Measurements from ENCODE around the gene VASH1. TPM values are rescaled to one million over a fixed set of nuclear protein-coding genes. Genes with fewer than 3 reads are reported as not detected.

VASH1 gene
- total RNA-seq, 1 donor from 2014 or later: 26.0 TPM

DNA sequence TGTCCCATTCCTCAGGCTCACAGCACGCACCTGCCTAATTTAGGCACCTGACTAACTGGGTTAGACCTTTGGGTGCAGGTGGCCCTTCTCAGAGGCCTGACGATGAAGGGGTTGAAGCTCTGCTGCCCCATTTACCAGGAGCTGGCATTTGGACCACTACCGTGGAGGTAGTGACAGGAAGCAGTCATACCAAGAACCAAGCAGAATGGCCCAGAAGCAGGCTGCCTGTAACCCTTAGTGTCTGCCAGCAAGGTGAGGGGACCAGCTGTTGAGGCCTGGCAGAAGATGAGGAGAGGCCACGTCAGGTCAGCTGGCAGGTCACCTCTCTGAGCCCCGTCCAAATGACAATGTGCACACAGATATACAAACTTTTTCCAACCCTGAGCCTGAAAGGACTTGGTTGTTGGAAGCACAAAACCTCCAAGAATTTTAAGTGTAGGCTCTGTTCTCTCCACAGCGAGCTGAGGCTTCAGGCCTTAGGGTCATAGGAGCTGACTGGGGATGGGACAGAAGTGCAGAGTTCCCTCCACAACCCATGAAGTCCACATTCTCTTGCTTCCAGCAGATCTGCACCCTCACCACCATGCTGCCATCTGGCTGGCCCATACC is 23.1 kb downstream of the VASH1 start:
- no peaks in the 10 kb centered on the region for H3K9me3 Mint-ChIP-seq (ENCODE audit: low read depth)
- H3K27me3 Mint-ChIP-seq (ENCODE audit: low read depth): no peaks in the 10 kb centered on the region
- H3K27ac Mint-ChIP-seq (ENCODE audit: unreplicated experiment): no peak overlapping the region
- DNase-seq (ENCODE audit: low spot score): no peak
- H3K4me1 Mint-ChIP-seq (ENCODE audit: low read depth): peaks cover 34% of the 10 kb centered on the region
- H3K4me3 Mint-ChIP-seq (ENCODE audit: unreplicated experiment): no peak overlapping the region
- peaks cover 9% of the 10 kb centered on the region for H3K36me3 Mint-ChIP-seq (ENCODE audit: low read depth)
- TF ChIP-seq, protein P1, sequence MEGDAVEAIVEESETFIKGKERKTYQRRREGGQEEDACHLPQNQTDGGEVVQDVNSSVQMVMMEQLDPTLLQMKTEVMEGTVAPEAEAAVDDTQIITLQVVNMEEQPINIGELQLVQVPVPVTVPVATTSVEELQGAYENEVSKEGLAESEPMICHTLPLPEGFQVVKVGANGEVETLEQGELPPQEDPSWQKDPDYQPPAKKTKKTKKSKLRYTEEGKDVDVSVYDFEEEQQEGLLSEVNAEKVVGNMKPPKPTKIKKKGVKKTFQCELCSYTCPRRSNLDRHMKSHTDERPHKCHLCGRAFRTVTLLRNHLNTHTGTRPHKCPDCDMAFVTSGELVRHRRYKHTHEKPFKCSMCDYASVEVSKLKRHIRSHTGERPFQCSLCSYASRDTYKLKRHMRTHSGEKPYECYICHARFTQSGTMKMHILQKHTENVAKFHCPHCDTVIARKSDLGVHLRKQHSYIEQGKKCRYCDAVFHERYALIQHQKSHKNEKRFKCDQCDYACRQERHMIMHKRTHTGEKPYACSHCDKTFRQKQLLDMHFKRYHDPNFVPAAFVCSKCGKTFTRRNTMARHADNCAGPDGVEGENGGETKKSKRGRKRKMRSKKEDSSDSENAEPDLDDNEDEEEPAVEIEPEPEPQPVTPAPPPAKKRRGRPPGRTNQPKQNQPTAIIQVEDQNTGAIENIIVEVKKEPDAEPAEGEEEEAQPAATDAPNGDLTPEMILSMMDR (IDR thresholded peaks at IDR 0.05): no peak

DNA sequence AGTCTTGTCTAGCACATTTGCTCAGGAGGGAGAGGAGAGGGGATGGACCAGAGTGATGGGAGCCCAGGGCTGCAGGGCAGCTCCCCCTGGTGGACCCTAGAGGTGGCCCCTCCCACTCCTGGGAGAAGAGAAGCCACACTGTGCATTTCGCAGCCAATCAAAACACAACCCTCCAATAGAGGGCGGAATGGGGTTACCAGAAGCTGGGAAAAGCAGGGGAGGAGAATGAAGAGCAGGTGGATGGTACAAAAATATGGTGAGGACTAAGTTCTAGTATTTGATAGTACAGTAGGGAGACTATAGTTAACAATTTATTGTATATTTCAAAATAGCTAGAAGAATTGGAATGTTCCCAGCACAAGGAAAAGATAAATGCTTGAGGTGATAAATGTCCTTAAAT is 23.6 kb downstream of the VASH1 start:
- TF ChIP-seq, protein P1 (IDR thresholded peaks at IDR 0.05): peak; percentile 87
- Mint-ChIP-seq H3K36me3 (ENCODE audit: low read depth) (peaks cover 9% of the 10 kb centered on the region), H3K27me3 (ENCODE audit: low read depth) (no peaks in the 10 kb centered on the region), H3K27ac (ENCODE audit: unreplicated experiment) (peak overlapping the region; percentile 19), H3K4me3 (ENCODE audit: unreplicated experiment) (no peak overlapping the region), H3K9me3 (ENCODE audit: low read depth) (no peaks in the 10 kb centered on the region), H3K4me1 (ENCODE audit: low read depth) (peaks cover 34% of the 10 kb centered on the region)
- no peak for DNase-seq (ENCODE audit: low spot score)

DNA sequence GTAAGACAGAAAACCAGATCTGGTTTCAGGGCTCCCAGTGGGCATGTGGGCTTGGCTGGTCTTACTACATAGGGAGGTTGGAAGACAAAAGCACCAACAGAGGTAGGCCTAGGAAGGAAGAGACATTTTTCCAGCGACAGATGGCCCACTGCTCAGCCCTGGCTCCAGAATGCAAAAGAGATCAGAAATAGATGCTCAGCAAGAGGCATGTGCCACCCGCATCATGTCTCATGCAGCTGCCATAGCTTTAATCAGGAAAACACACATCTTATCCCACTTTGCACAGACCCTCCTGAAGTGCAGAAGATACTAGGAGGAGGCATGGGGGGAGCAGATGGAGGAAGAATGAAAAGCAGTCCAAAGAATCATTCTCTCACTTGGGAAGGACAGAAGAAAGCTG is 25.3 kb downstream of the VASH1 start:
- Mint-ChIP-seq H3K9me3 (ENCODE audit: low read depth) (peaks cover under 1% of the 10 kb centered on the region), H3K36me3 (ENCODE audit: low read depth) (peaks cover 17% of the 10 kb centered on the region), H3K4me1 (ENCODE audit: low read depth) (peaks cover 23% of the 10 kb centered on the region), H3K4me3 (ENCODE audit: unreplicated experiment) (no peak overlapping the region), H3K27me3 (ENCODE audit: low read depth) (no peaks in the 10 kb centered on the region), H3K27ac (ENCODE audit: unreplicated experiment) (no peak overlapping the region)
- no peak for DNase-seq (ENCODE audit: low spot score)
- TF ChIP-seq, protein P1 (IDR thresholded peaks at IDR 0.05): no peak

DNA sequence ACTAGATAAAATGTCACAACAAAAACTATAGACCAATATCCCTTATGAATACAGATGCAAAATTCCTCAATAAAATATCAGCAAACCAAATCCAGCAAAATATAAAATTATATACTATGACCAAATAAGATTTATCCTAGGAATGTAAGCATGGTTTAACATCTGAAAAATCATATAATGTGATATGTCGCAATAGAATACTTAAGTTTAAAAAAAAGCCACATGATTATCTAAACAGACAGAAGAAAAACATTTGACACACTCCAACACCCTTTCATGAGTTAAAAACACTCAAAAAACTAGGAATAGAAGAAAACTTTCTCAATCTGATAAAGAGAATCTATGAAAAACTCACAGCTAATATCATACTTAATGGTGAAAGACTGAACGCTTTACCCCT is 31.2 kb downstream of the VASH1 start:
- Mint-ChIP-seq H3K27me3 (ENCODE audit: low read depth) (no peaks in the 10 kb centered on the region), H3K4me1 (ENCODE audit: low read depth) (no peaks in the 10 kb centered on the region), H3K27ac (ENCODE audit: unreplicated experiment) (no peak overlapping the region), H3K36me3 (ENCODE audit: low read depth) (peaks cover 29% of the 10 kb centered on the region), H3K4me3 (ENCODE audit: unreplicated experiment) (no peak overlapping the region), H3K9me3 (ENCODE audit: low read depth) (peaks cover 10% of the 10 kb centered on the region)
- no peak for DNase-seq (ENCODE audit: low spot score)
- TF ChIP-seq, protein P1 (IDR thresholded peaks at IDR 0.05): no peak

DNA sequence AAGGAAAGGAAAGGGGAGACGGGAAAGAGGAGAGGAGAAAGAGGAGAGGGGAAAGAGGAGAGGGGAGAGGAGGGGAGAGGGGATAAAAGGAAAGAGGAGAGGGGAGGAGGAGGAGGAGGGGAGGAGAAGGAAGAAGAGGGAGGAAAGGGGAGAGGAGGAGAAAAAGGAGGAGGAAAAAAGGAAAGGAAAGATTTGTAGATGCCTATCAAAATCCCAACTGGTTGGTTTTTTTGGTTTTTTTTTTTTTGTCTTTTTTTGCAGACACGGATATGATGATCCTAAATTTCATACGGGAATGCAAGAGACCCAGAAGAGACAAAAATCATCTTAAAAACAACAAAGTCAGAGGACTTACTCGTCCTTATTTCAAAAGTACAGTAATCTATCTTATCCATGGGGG is 32.1 kb downstream of the VASH1 start:
- Mint-ChIP-seq H3K36me3 (ENCODE audit: low read depth) (peaks cover 31% of the 10 kb centered on the region), H3K9me3 (ENCODE audit: low read depth) (peaks cover 10% of the 10 kb centered on the region), H3K27ac (ENCODE audit: unreplicated experiment) (no peak overlapping the region), H3K4me3 (ENCODE audit: unreplicated experiment) (no peak overlapping the region), H3K4me1 (ENCODE audit: low read depth) (no peaks in the 10 kb centered on the region), H3K27me3 (ENCODE audit: low read depth) (no peaks in the 10 kb centered on the region)
- no peak for DNase-seq (ENCODE audit: low spot score)
- TF ChIP-seq, protein P1 (IDR thresholded peaks at IDR 0.05): no peak
